A549 (cell line): ENCODE results near the gene TACC2. TPM values are rescaled to one million over a fixed set of nuclear protein-coding genes. Genes with fewer than 3 reads are reported as not detected.

Experiments
- ATAC-seq, 2 experiments: fragments of 200-7000 bp in 1 of 2; fragments of >200 bp in 1 of 2; cut with Nextera tagmentation in 1 of 2; cut with Tn5 transposase in 1 of 2; 3 replicates each; pipeline versions ENCODE4 v1.8.0 to v1.9.1; 2018 to 2020; ENCODE audit warnings: mild to moderate bottlenecking in 1 of 2, moderate library complexity in 1 of 2
- CTCF ChIA-PET: fragments of 300-600 bp; sonication (Branson Sonifier 250); formaldehyde crosslinking; extraction: SDS; loops from one replicate; lab custom pipeline; 2021; ENCODE audit warnings: antibody characterized with exemption, inconsistent platforms; lab: Yijun Ruan, JAX
- POLR2A ChIA-PET: fragments of 350-600 bp; formaldehyde crosslinking; extraction: SDS; loops from one replicate; lab custom pipeline; 2021; ENCODE audit warnings: antibody characterized with exemption, inconsistent platforms; lab: Yijun Ruan, JAX
- DNase-seq, 2 experiments: peaks; one replicate each; pipeline versions ENCODE4 v3.0.0 to v3.0.0-alpha.2; 2011 to 2016; ENCODE audit warnings: low read depth in 1 of 2, low spot score in 1 of 2
- FAIRE-seq: peaks from 2 replicates; lab custom pipeline; 2011; peaks lifted over from hg19 to GRCh38; lab: Jason Lieb, UNC
- H3K27ac ChIP-seq, 2 experiments: fragments of >200 bp; sonication (Bioruptor Twin); formaldehyde crosslinking; 3 replicates each; pipeline ENCODE4 v1.5.1; 2016 to 2017
- H3K4me1 ChIP-seq: fragments of >200 bp; sonication (Bioruptor Twin); formaldehyde crosslinking; 3 replicates; pipeline ENCODE4 v1.6.1; 2016
- H3K4me2 ChIP-seq: fragments of >200 bp; sonication (Bioruptor Twin); formaldehyde crosslinking; 3 replicates; pipeline ENCODE4 v1.6.1; 2016
- H3K4me3 ChIP-seq: fragments of >200 bp; sonication (Bioruptor Twin); formaldehyde crosslinking; 3 replicates; pipeline ENCODE4 v1.5.1; 2016
- H3K9me3 ChIP-seq: fragments of >200 bp; sonication (Bioruptor Twin); formaldehyde crosslinking; 3 replicates; pipeline ENCODE4 v1.6.1; 2016
- BHLHE40 ChIP-seq: IDR thresholded peaks from 2 replicates; pipeline ENCODE4 v1.6.1; 2012; ENCODE audit warnings: low read depth, low read length, inconsistent platforms
- CBX8 ChIP-seq: fragments of 200-600 bp; sonication (generic); IDR thresholded peaks from 2 replicates; pipeline ENCODE4 v1.6.1; 2016
- E2F6 ChIP-seq: IDR thresholded peaks from 2 replicates; pipeline ENCODE4 v1.6.1; 2012; ENCODE audit warnings: low read depth, borderline replicate concordance
- EHF ChIP-seq: fragments of 250-450 bp; sonication (Bioruptor Pico); IDR thresholded peaks from 2 replicates; pipeline ENCODE4 v1.5.0; 2020; ENCODE audit warnings: mild to moderate bottlenecking
- EHMT2 ChIP-seq: fragments of 200-600 bp; sonication (generic); IDR thresholded peaks from 2 replicates; pipeline ENCODE4 v1.6.1; 2016; ENCODE audit warnings: antibody characterized with exemption, low read depth, mild to moderate bottlenecking, moderate library complexity
- EP300 ChIP-seq, 2 experiments: fragments of >200 bp; sonication (Bioruptor Twin); formaldehyde crosslinking; IDR thresholded peaks; 2 replicates in 1 of 2; 3 replicates in 1 of 2; pipeline ENCODE4 v1.6.1; 2016 to 2017
- ESRRA ChIP-seq: fragments of 150-350 bp; IDR thresholded peaks from 2 replicates; pipeline ENCODE4 v1.6.1; 2014; ENCODE audit warnings: mild to moderate bottlenecking, low read length, borderline replicate concordance
- FOSL2 ChIP-seq, 2 experiments: fragments of 450-650 bp in 1 of 2; fragments of >200 bp in 1 of 2; sonication (Bioruptor Twin) in 1 of 2; formaldehyde crosslinking; IDR thresholded peaks; 2 replicates each; pipeline versions ENCODE4 v1.5.0 to v1.6.1; 2016 to 2020; ENCODE audit warnings: mild to moderate bottlenecking in 1 of 2, moderate library complexity in 1 of 2
- HES2 ChIP-seq: fragments of >200 bp; sonication (Bioruptor Twin); formaldehyde crosslinking; IDR thresholded peaks from 2 replicates; pipeline ENCODE4 v1.6.1; 2016
- HOXA7 ChIP-seq: fragments of 250-450 bp; sonication (Bioruptor Pico); IDR thresholded peaks from 2 replicates; pipeline ENCODE4 v1.5.0; 2020; ENCODE audit warnings: mild to moderate bottlenecking, moderate library complexity
- HOXB5 ChIP-seq: fragments of 250-450 bp; sonication (Bioruptor Pico); IDR thresholded peaks from 2 replicates; pipeline ENCODE4 v1.5.0; 2020; ENCODE audit warnings: mild to moderate bottlenecking, moderate library complexity
- JUNB ChIP-seq: fragments of >200 bp; sonication (Bioruptor Twin); formaldehyde crosslinking; IDR thresholded peaks from 2 replicates; pipeline ENCODE4 v1.6.1; 2016
- KDM5A ChIP-seq: fragments of 200-600 bp; sonication (generic); IDR thresholded peaks from 2 replicates; pipeline ENCODE4 v1.6.1; 2016; ENCODE audit warnings: antibody characterized with exemption, mild to moderate bottlenecking
- MAX ChIP-seq: IDR thresholded peaks from 2 replicates; pipeline ENCODE4 v1.6.1; 2012
- MAZ ChIP-seq: fragments of 150-350 bp; IDR thresholded peaks from 2 replicates; pipeline ENCODE4 v1.6.1; 2014; ENCODE audit warnings: antibody characterized with exemption, low read depth, low read length, borderline replicate concordance
- MYC ChIP-seq: IDR thresholded peaks from 2 replicates; pipeline ENCODE4 v1.6.1; 2012; ENCODE audit warnings: mild to moderate bottlenecking, inconsistent platforms, low read length, improper control_type of control experiment, borderline replicate concordance
- NPAS2 ChIP-seq: fragments of 250-450 bp; sonication (Bioruptor Pico); IDR thresholded peaks from 2 replicates; pipeline ENCODE4 v1.8.0; 2022; ENCODE audit warnings: mild to moderate bottlenecking, moderate library complexity, borderline replicate concordance
- NR3C1 ChIP-seq: fragments of >200 bp; sonication (Bioruptor Twin); formaldehyde crosslinking; IDR thresholded peaks from 3 replicates; pipeline ENCODE4 v1.6.1; 2017
- RAD21 ChIP-seq, 2 experiments: fragments of >200 bp in 1 of 2; sonication (Bioruptor Twin) in 1 of 2; formaldehyde crosslinking in 1 of 2; IDR thresholded peaks in 1 of 2; conservative IDR thresholded peaks in 1 of 2; 2 replicates in 1 of 2; 3 replicates in 1 of 2; pipeline ENCODE4 v1.6.1; 2012 to 2018; ENCODE audit warnings: inconsistent platforms in 1 of 2
- RFX5 ChIP-seq: fragments of 450-650 bp; IDR thresholded peaks from 2 replicates; pipeline ENCODE4 v1.7.1; 2014; ENCODE audit warnings: antibody characterized with exemption, mild to moderate bottlenecking, moderate library complexity
- SREBF2 ChIP-seq: fragments of 450-650 bp; IDR thresholded peaks from 2 replicates; pipeline ENCODE4 v1.6.1; 2014; ENCODE audit warnings: mild to moderate bottlenecking, moderate library complexity
- ZNF302 ChIP-seq: fragments of 250-450 bp; sonication (Bioruptor Pico); IDR thresholded peaks from 2 replicates; pipeline ENCODE4 v1.9.0; 2021; ENCODE audit warnings: inconsistent platforms, mild to moderate bottlenecking, moderate library complexity
- ZSCAN20 ChIP-seq: fragments of 250-450 bp; sonication (Bioruptor Pico); IDR thresholded peaks from 2 replicates; pipeline ENCODE4 v1.8.0; 2022; ENCODE audit warnings: mild to moderate bottlenecking, moderate library complexity
- WGBS: methylation state at CpG from one replicate; pipeline ENCODE4 v1.1.6; 2017; ENCODE audit errors: missing lambda C conversion rate; 5-methylcytosine and 5-hydroxymethylcytosine counted together
- polyA plus RNA-seq, 4 experiments: library from polyadenylated mRNA; depleted of rRNA in 3 of 4; stranded (reverse); fragments of >200 nt; fragmentation: RNase III in 1 of 4; extraction: RNeasy Plus Mini Kit Qiagen cat#74134 plus additional on column Dnase treatment in 1 of 4; gene quantifications; 2 replicates in 3 of 4; 3 replicates in 1 of 4; pipeline ENCODE4 v1.2.3, GENCODE V29; 2011 to 2017
- TF ChIP-seq, protein P1 (sequence below): IDR thresholded peaks from 2 replicates; pipeline ENCODE4 v1.6.1; 2012
- TF ChIP-seq, protein P2 (sequence below): fragments of 450-650 bp; IDR thresholded peaks from 2 replicates; pipeline ENCODE4 v1.6.1; 2014; ENCODE audit warnings: antibody characterized with exemption

Gene TACC2
- polyA plus RNA-seq, 2 of the 4 experiments (the other 2 are of a cell fraction) = 83.3 to 128 TPM

DNA sequence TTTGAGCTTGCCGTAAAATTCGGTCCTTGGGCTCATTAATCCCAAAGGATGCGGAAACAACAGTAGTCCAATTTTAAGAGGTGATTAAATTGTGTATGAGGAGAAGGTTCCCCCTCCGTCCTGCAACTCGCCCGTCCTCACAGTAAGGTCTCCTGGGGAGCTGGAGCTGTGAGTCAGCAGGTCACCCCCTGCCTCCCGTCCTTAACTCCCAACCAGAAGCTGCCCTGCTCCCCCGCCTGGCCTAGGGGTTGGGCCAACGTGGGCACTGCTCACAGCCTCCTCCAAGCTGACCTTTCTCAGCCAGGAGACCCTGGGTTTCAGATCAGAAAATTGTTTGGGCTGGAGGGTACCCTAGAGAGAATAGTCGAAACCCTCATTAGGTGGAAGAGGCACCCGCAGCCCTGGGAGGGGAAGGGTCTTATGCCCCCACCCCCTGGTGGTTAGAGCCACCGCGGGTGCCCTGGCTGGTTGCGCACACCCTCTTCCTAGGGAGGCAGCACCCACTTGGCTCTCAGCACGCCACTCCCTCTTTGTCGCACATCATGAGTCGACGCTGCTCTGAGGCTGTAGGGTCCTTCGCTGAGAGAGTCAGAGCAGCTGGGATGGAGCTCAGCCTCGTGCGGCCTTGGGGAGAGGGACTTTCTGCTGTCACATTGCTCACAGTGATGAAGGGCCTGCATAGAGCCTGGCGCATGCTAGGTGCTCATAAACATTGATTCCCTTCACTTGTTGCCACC is 131.2 kb downstream of the TACC2 start:
- Histone ChIP-seq H3K4me1 (peaks cover 74% of the 10 kb centered on the region), H3K27ac (peak overlapping the region; percentile 21 to 52; a peak in 5 of 6 replicates), H3K9me3 (no peaks in the 10 kb centered on the region)
- POLR2A ChIA-PET = no interaction called here
- ATAC-seq = peak in 1 of 2 experiments; percentile 23; a peak in 3 of 6 replicates
- no peak for FAIRE-seq
- CTCF ChIA-PET = interaction anchor here (0.7 to 1.5 kb wide), 5 partner anchors 22 to 89 kb away, joined by 3 to 5 read pairs (median 3); no protein-coding TSS in a partner anchor
- WGBS = 78% methylated on average over 22 of the region's 22 CpGs
- TF ChIP-seq NPAS2 (CRISPR knock-in tag) = no peak
- TF ChIP-seq MAZ = no peak
- TF ChIP-seq CBX8 = no peak
- no peak for TF ChIP-seq MYC
- no peak for TF ChIP-seq ESRRA
- TF ChIP-seq EHMT2 = no peak
- no peak for TF ChIP-seq ZSCAN20
- no peak for TF ChIP-seq EP300 (IDR thresholded peaks at IDR 0.05)
- TF ChIP-seq HOXB5 = no peak
- TF ChIP-seq HOXA7 (CRISPR knock-in tag) = no peak
- no peak for TF ChIP-seq FOSL2 (IDR thresholded peaks at IDR 0.05)
- no peak for TF ChIP-seq FOSL2 (CRISPR knock-in tag; IDR thresholded peaks at IDR 0.05)
- no peak for TF ChIP-seq KDM5A
- no peak for TF ChIP-seq JUNB
- TF ChIP-seq ZNF302 = no peak
- TF ChIP-seq, protein P1, sequence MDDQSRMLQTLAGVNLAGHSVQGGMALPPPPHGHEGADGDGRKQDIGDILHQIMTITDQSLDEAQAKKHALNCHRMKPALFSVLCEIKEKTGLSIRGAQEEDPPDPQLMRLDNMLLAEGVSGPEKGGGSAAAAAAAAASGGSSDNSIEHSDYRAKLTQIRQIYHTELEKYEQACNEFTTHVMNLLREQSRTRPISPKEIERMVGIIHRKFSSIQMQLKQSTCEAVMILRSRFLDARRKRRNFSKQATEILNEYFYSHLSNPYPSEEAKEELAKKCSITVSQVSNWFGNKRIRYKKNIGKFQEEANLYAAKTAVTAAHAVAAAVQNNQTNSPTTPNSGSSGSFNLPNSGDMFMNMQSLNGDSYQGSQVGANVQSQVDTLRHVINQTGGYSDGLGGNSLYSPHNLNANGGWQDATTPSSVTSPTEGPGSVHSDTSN = no peak
- no peak for TF ChIP-seq BHLHE40
- TF ChIP-seq, protein P2, sequence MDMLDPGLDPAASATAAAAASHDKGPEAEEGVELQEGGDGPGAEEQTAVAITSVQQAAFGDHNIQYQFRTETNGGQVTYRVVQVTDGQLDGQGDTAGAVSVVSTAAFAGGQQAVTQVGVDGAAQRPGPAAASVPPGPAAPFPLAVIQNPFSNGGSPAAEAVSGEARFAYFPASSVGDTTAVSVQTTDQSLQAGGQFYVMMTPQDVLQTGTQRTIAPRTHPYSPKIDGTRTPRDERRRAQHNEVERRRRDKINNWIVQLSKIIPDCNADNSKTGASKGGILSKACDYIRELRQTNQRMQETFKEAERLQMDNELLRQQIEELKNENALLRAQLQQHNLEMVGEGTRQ = no peak
- TF ChIP-seq, all 56 proteins: peak for 0
- peak overlapping the region; percentile 16; the same call in 2 of the 3 replicates for H3K4me2 ChIP-seq
- no peak overlapping the region for H3K4me3 ChIP-seq
- DNase-seq = no peak

DNA sequence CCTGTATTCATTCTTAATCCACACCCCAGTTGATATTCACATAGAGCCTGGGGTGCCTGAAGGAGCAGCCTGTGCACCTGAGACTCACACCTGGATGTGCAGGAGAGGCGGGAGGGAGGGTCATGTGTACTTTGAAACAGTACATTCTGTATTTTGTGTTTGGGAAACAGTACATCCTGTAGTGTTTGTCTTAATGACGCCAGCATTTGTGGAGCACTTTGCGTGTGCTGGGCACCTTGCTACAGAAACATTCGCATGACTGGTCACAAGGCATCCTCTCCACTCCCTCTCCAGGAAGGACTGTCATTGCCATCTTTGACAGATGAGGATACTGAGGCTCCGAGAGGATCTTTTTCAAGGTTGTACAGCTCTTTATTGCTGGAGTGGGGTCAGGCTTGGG is 132.1 kb downstream of the TACC2 start:
- ATAC-seq (no peak), DNase-seq (no peak), FAIRE-seq (no peak)
- POLR2A ChIA-PET = no interaction called here
- Histone ChIP-seq H3K4me3 (no peak overlapping the region), H3K27ac (peak overlapping the region; percentile 5 to 20; a peak in 2 of 6 replicates), H3K4me1 (peaks cover 68% of the 10 kb centered on the region), H3K9me3 (no peaks in the 10 kb centered on the region), H3K4me2 (no peak overlapping the region)
- WGBS = 84% methylated on average over 5 of the region's 5 CpGs
- TF ChIP-seq HOXA7 (CRISPR knock-in tag) (no peak), MAX (no peak), JUNB (no peak), E2F6 (no peak), RAD21 (conservative IDR thresholded peaks at IDR 0.05 in 1 of 2, IDR thresholded peaks at IDR 0.05 in 1 of 2) (no peak), NR3C1 (no peak), HOXB5 (no peak), EHMT2 (no peak), SREBF2 (no peak), RFX5 (no peak), KDM5A (no peak), HES2 (no peak), EHF (CRISPR knock-in tag) (no peak)
- CTCF ChIA-PET = interaction anchor here (1.2 kb wide), 1 partner anchor 90 kb away, joined by 3 read pairs; no protein-coding TSS in a partner anchor
